Measurements from ENCODE around the gene KRTAP5-9. TPM values are rescaled to one million over a fixed set of nuclear protein-coding genes. Genes with fewer than 3 reads are reported as not detected.

The KRTAP5-9 gene
- total and polyA plus RNA-seq, 2 of the 8 experiments (the other 6 are each of a cell fraction or from before 2014, with no cell fraction given) = 0.11 TPM; not detected in 1

- Histone ChIP-seq H4K20me1 (replicated peaks in 1 of 2; ENCODE audit: control insufficient read depth in 1 of 2, insufficient read depth in 2 of 2, low read length in 2 of 2) (no peaks in the 10 kb centered on the region), H3K27me3 (replicated peaks in 1 of 4; ENCODE audit: control insufficient read depth in 3 of 4, extremely low read depth in 1 of 4, insufficient read depth in 3 of 4, low read length in 3 of 4) (no peaks in the 10 kb centered on the region), H3K27ac (ENCODE audit: low read depth, low read length) (no peak overlapping the region), H3K56ac (replicated peaks; ENCODE audit: insufficient read length, low read depth, low read length) (no peak overlapping the region), H2BK12ac (ENCODE audit: low read depth, low read length) (no peak overlapping the region), H4K91ac (replicated peaks; ENCODE audit: insufficient read length, low read length) (no peak overlapping the region), H3K79me2 (ENCODE audit: control insufficient read depth in 1 of 2, insufficient read depth in 2 of 2, low read length in 2 of 2) (no peaks in the 10 kb centered on the region), H2BK5ac (ENCODE audit: low read depth, low read length) (no peak overlapping the region), H3K4me2 (ENCODE audit: insufficient read depth in 1 of 2, low read depth in 2 of 2, low read length in 2 of 2) (no peak overlapping the region), H3K36me3 (ENCODE audit: control insufficient read depth in 2 of 4, insufficient read depth in 4 of 4, low read length in 3 of 4) (no peaks in the 10 kb centered on the region), H3K4me3 (ENCODE audit: extremely low read depth in 1 of 4, insufficient read depth in 2 of 4, low read depth in 3 of 4, low read length in 4 of 4) (no peak overlapping the region), H3K79me1 (ENCODE audit: low read depth, low read length) (no peaks in the 10 kb centered on the region), H2AK5ac (ENCODE audit: low read depth, low read length) (no peak overlapping the region), H3K9ac (replicated peaks in 1 of 4; ENCODE audit: extremely low read depth in 1 of 4, low read depth in 3 of 4, low read length in 3 of 4) (no peak overlapping the region), H4K5ac (ENCODE audit: insufficient read length, low read depth, low read length) (no peak overlapping the region), H3K9me3 (ENCODE audit: insufficient read depth in 2 of 2, low read depth in 1 of 2, low read length in 1 of 2) (no peaks in the 10 kb centered on the region; a peak in 1 of 4 replicates), H3K4me1 (replicated peaks in 1 of 4; ENCODE audit: control insufficient read depth in 3 of 4, insufficient read depth in 4 of 4, low read length in 3 of 4) (no peaks in the 10 kb centered on the region; a peak in 1 of 7 replicates), H3K4ac (replicated peaks; ENCODE audit: insufficient read length, low read depth, low read length) (no peak overlapping the region), H3K23me2 (ENCODE audit: low read depth, low read length) (no peaks in the 10 kb centered on the region), H4K8ac (ENCODE audit: extremely low read depth, insufficient read depth, low read length) (no peak overlapping the region), H2BK15ac (ENCODE audit: low read length) (no peak overlapping the region), H2AFZ (ENCODE audit: low read length) (no peak overlapping the region), H3K23ac (ENCODE audit: insufficient read length) (no peak overlapping the region), H2BK20ac (ENCODE audit: low read length) (no peak overlapping the region), H2BK120ac (replicated peaks; ENCODE audit: low read depth, low read length) (no peak overlapping the region), H3K14ac (ENCODE audit: insufficient read length) (no peak overlapping the region), H3K18ac (ENCODE audit: extremely low read depth, low read length) (no peak overlapping the region)
- POLR2A ChIA-PET (ENCODE audit: partially characterized antibody) = no interaction called here
- no peak for FAIRE-seq
- CTCF ChIA-PET (ENCODE audit: partially characterized antibody) = interaction anchor here (1.8 to 5.6 kb wide), 3 partner anchors 14 to 38 kb away, joined by 5 to 28 read pairs (median 11); no protein-coding TSS in a partner anchor
- no peak for DNase-seq (ENCODE audit: low read depth in 1 of 2, low spot score in 2 of 2)
- TF ChIP-seq EGR1 (IDR thresholded peaks at IDR 0.05; ENCODE audit: borderline replicate concordance, low read depth, low read length) (no peak), KDM1A (IDR thresholded peaks at IDR 0.05; ENCODE audit: borderline replicate concordance, low read length) (no peak), HDAC6 (IDR thresholded peaks at IDR 0.05; ENCODE audit: low read depth, low read length) (no peak), TAF1 (IDR thresholded peaks at IDR 0.05; ENCODE audit: low read depth, low read length) (no peak), PHF8 (conservative IDR thresholded peaks at IDR 0.05; ENCODE audit: low read depth, low read length) (no peak), ATF3 (IDR thresholded peaks at IDR 0.05; ENCODE audit: insufficient read depth, low read depth, low read length) (no peak), JUN (IDR thresholded peaks at IDR 0.05; ENCODE audit: low read depth, low read length) (no peak), RFX5 (IDR thresholded peaks at IDR 0.05; ENCODE audit: borderline replicate concordance, low read depth, low read length) (no peak), CHD1 (IDR thresholded peaks at IDR 0.05; ENCODE audit: low read depth, low read length) (no peak), NRF1 (IDR thresholded peaks at IDR 0.05; ENCODE audit: low read depth, low read length) (no peak), CBX5 (IDR thresholded peaks at IDR 0.05; ENCODE audit: low read depth, low read length) (no peak), SIRT6 (IDR thresholded peaks at IDR 0.05; ENCODE audit: low read length) (no peak), TAF7 (optimal IDR thresholded peaks at IDR 0.05; ENCODE audit: borderline replicate concordance, low read depth, low read length) (no peak), TCF12 (IDR thresholded peaks at IDR 0.05; ENCODE audit: low read depth, low read length) (no peak)
- 93% methylated on average over 7 of the region's 7 CpGs; no CpG with 5 or more reads in 1 of the 2 experiments for WGBS, 2 experiments (ENCODE audit: extremely low coverage in 1 of 2, insufficient coverage in 1 of 2, insufficient read length in 1 of 2, insufficient replicate concordance in 2 of 2, low coverage in 1 of 2, low lambda C conversion rate in 2 of 2, missing lambda C conversion rate in 1 of 2)
Measured at GRCh38 chr11:71542382-71542781, 5.8 kb upstream of the KRTAP5-9 start.

All from H1 (cell line).